Inflammatory macrophage treated with lipopolysaccharide for 1 hour (primary cell): ENCODE results near the gene LILRA5.
"Not testable (repeated sequence)": the region's sequence is repeated elsewhere in the genome, so short reads cannot be mapped to it uniquely, and the experiment has no call there.

Experiments used
- DNase-seq, 2 donors: peaks; one replicate each; pipeline ENCODE4 v3.0.0-alpha.2; 2020 to 2022

The LILRA5 gene

GRCh38 chr19:54299515-54299914 lies 13.5 kb downstream of the LILRA5 start:
- no peak for DNase-seq

DNA sequence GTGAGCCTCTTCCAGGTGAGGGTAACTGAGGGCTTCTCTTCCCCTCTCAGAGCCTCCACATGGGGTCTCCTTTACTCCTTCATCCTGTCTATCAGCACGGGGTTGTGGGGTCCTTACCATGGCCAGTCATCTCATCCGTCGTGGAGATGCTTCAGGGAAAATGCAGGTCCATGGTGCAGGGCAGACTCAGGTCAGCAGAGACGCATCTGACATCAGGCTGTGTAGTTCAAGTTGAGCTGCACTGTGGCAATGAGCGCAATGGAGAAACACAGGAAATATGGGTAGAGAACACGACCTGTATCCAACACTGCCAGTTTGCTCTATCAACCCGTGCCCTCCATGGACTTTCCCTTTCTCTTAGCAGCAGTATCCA lies 13.9 kb downstream of the LILRA5 start:
- DNase-seq: no peak

DNA sequence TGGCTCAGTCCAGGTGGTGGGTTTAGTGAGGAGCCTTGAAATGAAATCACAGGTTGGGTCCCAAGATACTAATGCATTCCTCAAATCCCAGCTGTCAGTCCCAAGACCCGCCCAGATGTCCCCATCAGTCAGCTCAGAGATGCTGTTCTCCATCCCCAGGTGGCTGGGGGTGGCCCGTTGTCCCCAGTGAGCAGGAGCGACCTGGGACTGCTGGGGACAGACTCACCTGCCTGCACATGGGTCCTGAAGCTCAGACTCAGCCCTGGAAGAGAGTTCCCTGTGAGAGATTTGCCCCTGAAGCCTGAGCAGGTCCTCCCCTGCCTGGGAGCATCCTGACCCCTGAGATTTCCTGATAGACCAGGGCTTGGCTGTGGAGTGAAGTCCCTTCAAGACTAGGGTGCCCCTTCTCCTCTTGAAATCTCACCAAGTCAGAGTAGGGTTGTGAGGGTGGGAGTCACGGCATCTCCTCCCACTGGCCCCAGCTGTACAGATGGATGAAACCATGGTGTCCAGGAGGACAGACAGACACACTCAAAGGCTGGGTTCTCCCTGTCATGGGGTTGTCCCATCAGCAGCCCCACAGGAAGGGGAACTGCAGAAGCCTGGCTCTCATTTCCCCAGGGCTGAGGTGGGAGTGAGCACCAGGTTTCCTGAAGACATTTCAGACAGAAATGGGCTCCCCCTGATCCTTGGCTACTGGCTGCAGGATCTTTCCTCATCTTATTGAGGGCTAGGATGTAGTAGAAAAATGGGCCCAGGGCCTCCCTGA lies 14.4 kb downstream of the LILRA5 start:
- peak; percentile 54 to 73 for DNase-seq

GRCh38 chr19:54297759-54298305 lies 15.1 kb downstream of the LILRA5 start:
- DNase-seq: peak in 1 of 2 donors; percentile 49

DNA sequence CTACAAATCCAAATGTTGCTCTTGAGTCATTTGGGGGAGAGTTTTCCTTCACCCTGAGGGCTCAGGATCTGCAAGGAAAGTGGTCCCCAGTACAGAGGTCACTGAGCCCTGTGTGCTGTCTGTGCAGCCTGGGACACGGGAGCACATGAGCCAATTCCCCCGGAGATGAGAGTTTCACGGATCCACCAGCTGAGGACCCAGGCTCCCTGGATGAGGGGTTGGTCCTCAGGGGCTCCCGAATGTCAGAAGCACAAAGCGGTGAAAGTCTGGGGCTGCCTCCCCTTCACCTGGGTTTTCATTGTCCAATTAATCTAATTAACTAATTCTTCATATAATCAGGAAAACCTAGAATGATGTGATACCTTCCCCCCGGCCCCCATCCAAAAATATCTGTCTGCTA lies 18.4 kb downstream of the LILRA5 start:
- no peak for DNase-seq

DNA sequence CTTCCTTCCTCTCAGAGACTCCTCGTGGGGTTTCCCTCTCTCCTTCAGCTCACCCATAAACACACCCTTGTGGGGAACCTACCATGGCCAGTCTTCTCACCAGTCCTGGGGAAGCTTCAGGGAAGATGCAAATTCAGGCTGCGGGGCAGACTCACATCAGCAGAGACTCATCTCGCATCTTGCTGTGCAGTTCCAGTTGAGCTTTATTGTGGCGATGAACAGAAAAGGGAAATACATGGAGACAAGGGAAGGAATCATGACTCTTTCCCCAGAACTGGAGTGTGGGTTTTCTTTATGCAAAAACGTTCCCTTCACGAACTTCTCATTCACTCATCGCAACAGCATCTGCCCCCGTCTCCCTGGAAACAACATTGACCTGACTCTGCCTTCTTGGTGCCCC lies 23.8 kb downstream of the LILRA5 start:
- DNase-seq: peak; percentile 73 to 77

GRCh38 chr19:54287456-54287855 lies 25.5 kb downstream of the LILRA5 start:
- no peak for DNase-seq

GRCh38 chr19:54286283-54286682 lies 26.7 kb downstream of the LILRA5 start:
- not testable (repeated sequence) for DNase-seq

GRCh38 chr19:54285427-54286056 lies 27.4 kb downstream of the LILRA5 start:
- not testable (repeated sequence) for DNase-seq

DNA sequence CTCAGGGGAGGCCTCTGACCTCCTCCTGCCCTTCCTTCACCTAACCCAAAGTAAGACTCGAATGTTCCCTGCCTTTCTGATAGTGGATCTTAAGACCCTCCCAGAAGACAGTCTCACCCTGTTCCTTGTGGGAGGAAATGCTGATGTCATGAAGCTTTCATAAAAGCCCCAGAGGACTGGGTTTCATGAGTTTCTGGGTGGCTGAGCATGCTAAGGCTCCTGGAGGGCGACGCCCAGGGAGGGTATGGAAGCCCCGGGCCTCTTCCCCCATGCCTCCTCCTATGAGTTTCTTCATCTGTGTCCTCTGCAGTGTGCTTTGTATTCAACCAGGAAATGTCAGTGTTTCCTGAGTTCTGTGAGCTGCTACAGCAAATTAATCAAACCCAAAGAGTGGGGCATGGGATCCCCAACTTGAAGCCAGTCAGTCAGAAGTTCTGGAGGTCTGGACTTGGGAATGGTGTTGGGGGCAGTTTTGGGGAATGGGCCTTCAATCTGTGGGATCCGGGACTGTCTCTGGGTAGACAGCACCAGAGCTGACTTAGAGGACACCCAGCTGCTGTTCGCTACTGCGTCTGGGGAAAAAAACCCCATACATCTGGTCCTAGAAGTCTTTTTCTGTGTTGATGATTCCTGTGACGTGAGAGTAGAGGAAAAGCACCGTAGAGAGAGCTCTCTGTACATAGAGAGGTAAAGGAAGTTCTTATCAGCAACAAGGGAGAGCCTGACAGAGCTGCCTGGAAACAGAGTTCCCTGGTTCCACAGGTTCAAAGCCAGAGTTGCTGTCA lies 30.1 kb downstream of the LILRA5 start:
- DNase-seq: peak; percentile 66

GRCh38 chr19:54281729-54282075 lies 31.3 kb downstream of the LILRA5 start:
- DNase-seq: not testable (repeated sequence)

GRCh38 chr19:54281007-54281728 lies 31.8 kb downstream of the LILRA5 start, which contains the start of gene LILRB2:
TSS of gene LILRB2 (minus strand) at chr19:54281110. CDS start at chr19:54280496, 614 bp downstream.
- peak; percentile 59 to 69 for DNase-seq

DNA sequence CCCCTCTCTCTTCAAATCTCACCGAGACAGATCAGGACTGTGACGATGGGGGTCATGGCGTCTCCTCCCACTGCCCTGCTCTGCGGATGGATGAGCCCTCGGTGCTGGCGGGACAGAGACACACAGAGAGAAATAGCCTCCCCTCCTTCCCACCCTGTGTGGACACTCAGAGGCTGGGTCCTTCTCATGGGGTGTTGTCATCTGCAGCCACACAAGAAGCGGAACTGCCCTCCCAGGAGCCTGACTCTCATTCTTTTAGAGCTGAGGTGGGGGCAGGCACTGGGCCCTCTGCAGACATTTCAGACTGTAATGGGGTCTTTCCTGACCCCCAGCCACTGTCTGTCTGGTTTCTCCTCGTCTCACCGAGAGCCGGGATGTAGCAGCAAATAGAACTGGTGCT lies 32.5 kb downstream of the LILRA5 start:
- DNase-seq: peak; percentile 65 to 73

GRCh38 chr19:54280025-54280424 lies 32.9 kb downstream of the LILRA5 start:
- DNase-seq: not testable (repeated sequence)

GRCh38 chr19:54279406-54279962 lies 33.5 kb downstream of the LILRA5 start:
- no peak for DNase-seq

DNA sequence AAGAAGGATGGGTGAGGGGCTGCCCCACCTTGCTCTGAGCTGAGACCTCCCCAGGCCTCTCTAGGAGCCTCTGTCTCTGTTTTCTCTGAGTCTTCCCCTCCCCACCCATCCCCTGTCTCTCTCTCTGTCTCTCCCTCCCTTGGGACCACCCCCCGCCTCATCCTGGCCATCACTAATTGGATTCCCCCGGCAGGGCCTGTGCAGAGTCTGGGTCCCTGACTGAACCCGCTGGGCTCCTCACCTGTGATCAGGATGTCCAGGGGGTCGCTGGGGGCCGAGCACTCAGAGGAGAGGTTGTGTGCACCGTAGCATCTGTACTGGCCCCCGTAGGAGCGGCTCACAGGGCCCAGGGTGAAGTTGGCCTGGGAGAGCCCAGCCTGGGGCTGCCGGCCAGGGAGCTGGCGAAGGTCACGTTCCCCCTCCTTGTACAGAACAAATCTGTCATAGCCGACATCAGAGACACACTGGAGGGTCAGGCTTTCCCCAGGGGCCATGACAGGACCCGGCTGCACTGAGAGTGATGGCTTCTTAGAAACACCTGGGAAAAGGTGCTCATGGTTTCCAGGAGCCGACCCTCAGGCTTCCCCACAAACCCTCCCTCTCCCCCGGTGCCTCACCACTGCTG lies 34.3 kb downstream of the LILRA5 start:
- DNase-seq: not testable (repeated sequence)

DNA sequence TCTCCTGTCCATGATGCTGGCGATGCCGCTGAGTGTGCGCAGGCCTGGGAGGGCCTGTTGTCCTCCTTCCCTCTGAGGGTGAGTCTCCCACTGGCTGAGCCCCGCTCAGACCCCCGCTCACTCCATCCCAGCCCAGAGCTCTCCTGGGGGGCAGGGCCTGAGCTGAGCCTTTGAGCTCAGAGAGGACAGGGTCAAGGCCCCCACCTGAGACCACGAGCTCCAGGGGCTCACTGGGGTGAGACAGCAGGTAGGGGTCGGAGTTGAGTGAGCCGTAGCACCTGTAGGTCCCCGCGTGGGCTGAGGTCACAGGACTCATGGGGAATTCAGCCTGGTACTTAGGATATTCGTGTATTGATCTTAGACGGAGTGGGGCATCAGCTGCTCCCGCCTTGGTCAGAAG lies 34.9 kb downstream of the LILRA5 start:
- not testable (repeated sequence) for DNase-seq

DNA sequence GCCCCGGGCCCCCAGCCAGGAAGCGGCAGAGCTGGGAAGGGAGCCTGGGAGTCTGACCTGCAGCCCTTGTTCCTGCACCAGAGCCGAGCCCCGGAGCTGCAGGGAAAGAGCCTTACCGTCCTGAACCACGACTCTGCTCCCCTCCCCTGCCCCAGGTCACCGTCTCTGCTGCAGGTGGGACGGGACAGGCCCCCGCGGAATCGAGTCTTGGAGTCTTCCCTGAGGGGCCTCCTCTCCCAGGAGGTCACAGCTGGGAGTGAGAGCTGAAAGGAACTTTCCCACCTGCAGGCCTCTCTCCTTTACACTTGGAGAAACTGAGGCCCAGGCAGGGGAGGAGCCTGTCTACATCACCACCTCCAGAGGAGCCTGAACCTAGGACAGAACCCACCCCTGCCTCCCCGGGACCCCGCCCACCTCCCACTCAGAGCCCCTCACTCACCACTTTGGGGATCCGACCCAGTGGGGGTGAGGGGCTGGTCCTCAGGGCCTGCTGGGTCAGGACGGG lies 35.8 kb downstream of the LILRA5 start:
- DNase-seq: not testable (repeated sequence)

DNA sequence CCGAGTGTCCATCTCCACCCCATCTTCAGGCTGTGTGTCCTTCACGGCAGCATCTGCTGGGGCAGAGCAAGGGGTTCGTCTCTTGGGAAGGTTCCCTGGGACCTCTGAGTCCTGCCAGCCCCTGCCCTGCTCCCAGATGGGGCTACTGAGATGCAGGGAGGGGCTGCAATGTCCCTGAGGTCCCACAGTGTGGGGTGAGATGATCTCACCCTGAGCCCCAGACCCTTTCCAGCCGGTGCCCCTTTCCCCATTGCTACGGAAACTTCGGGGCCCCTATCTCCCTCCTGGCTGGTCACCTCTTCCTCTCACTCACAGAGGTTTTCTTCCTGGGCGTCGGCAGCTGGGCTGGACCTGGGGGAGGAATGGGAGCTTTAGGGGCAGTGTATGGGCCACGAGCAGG lies 37.0 kb downstream of the LILRA5 start:
- no peak for DNase-seq

GRCh38 chr19:54274516-54274915 lies 38.5 kb downstream of the LILRA5 start:
- not testable (repeated sequence) for DNase-seq

GRCh38 chr19:54273821-54274220 lies 39.1 kb downstream of the LILRA5 start:
- DNase-seq: no peak

DNA sequence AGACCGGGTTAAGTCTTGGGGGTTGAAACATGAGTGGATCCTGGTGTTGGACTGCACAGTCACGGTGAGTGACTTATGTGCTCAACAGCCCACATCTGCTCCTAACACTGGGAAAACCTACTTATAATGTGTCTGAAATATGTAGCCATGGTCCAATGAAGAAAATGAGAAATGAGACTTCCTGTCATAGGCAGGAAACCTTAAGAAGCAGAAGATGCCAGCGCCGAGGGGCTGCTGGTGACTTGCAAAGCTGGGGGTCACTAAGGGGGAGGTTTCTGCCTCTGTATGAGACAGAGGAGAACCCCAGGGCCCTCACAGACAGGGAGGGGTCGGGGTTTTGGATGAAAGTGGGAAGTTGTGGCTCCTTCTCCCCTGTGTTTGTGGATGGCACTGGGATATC lies 40.8 kb downstream of the LILRA5 start:
- DNase-seq: peak; percentile 50 to 54
